HepG2 (cell line): ENCODE data around the gene RMND5A. TPM values are rescaled to one million over a fixed set of nuclear protein-coding genes. Genes with fewer than 3 reads are reported as not detected.
"Not testable (repeated sequence)": the region's sequence is repeated elsewhere in the genome, so short reads cannot be mapped to it uniquely, and the experiment has no call there.

Experiments
- ARID5B ChIP-seq: IDR thresholded peaks from 2 replicates; pipeline ENCODE4 v1.4.0; 2020; ENCODE audit warnings: mild to moderate bottlenecking, missing genetic modification reagents
- CBX1 ChIP-seq: IDR thresholded peaks from one replicate; pipeline ENCODE4 v1.6.1; 2016; ENCODE audit warnings: antibody characterized with exemption, low read depth
- CREM ChIP-seq, 2 experiments: sonication (generic) in 1 of 2; formaldehyde crosslinking in 1 of 2; IDR thresholded peaks; 2 replicates each; pipeline versions ENCODE4 v1.4.0 to v1.6.1; 2016 to 2020; ENCODE audit warnings: antibody characterized with exemption in 1 of 2, mild to moderate bottlenecking in 1 of 2, missing genetic modification reagents in 1 of 2
- KLF16 ChIP-seq, 2 experiments: sonication (generic) in 1 of 2; formaldehyde crosslinking in 1 of 2; IDR thresholded peaks; 2 replicates each; pipeline versions ENCODE4 v1.6.1 to v1.8.0; 2016 to 2023; ENCODE audit warnings: missing genetic modification reagents in 2 of 2, missing compliant biosample characterization in 1 of 2
- MLX ChIP-seq: IDR thresholded peaks from 2 replicates; pipeline ENCODE4 v1.6.1; 2016
- RFXAP ChIP-seq: sonication (generic); formaldehyde crosslinking; IDR thresholded peaks from 2 replicates; pipeline ENCODE4 v1.4.0; 2020; ENCODE audit warnings: missing genetic modification reagents, borderline replicate concordance
- RXRA ChIP-seq: sonication (generic); formaldehyde crosslinking; IDR thresholded peaks from 2 replicates; pipeline ENCODE4 v1.5.1; 2020; ENCODE audit warnings: missing genetic modification reagents
- SP2 ChIP-seq: sonication (generic); formaldehyde crosslinking; IDR thresholded peaks from 2 replicates; pipeline ENCODE4 v1.5.1; 2020; ENCODE audit warnings: mild to moderate bottlenecking, missing genetic modification reagents
- THRA ChIP-seq: sonication (generic); formaldehyde crosslinking; IDR thresholded peaks from 2 replicates; pipeline ENCODE4 v1.4.0; 2020; ENCODE audit warnings: missing genetic modification reagents, borderline replicate concordance
- ZC3H4 ChIP-seq: sonication (generic); formaldehyde crosslinking; IDR thresholded peaks from 2 replicates; pipeline ENCODE4 v1.4.0; 2020; ENCODE audit warnings: missing genetic modification reagents, borderline replicate concordance
- ZMYM4 ChIP-seq: sonication (generic); formaldehyde crosslinking; IDR thresholded peaks from 2 replicates; pipeline ENCODE4 v1.8.1; 2023; ENCODE audit warnings: mild to moderate bottlenecking, missing genetic modification reagents
- ZNF281 ChIP-seq: sonication (generic); formaldehyde crosslinking; IDR thresholded peaks from 2 replicates; pipeline ENCODE4 v1.4.0; 2020; ENCODE audit warnings: missing genetic modification reagents, borderline replicate concordance
- ZNF740 ChIP-seq: sonication (generic); formaldehyde crosslinking; IDR thresholded peaks from 2 replicates; pipeline ENCODE4 v1.4.0; 2020; ENCODE audit warnings: missing genetic modification reagents
- ZNF800 ChIP-seq: sonication (generic); formaldehyde crosslinking; IDR thresholded peaks from 2 replicates; pipeline ENCODE4 v1.4.0; 2020; ENCODE audit warnings: missing genetic modification reagents
- polyA plus RNA-seq, 8 experiments: library from polyadenylated mRNA; depleted of rRNA in 3 of 8; stranded (reverse) in 7 of 8; unstranded in 1 of 8; fragments of >200 nt; fragmentation: Illumina TruSeq in 4 of 8; extraction: Trizol in 4 of 8; gene quantifications; 2 replicates each; pipeline versions ENCODE4 v1.2.1 to v1.2.3, GENCODE V29; 2011 to 2016; ENCODE audit warnings: low read depth in 4 of 8, missing spikeins in 1 of 8, mixed read lengths in 1 of 8; ENCODE audit not compliant: insufficient read depth in 1 of 8
- total RNA-seq, 5 experiments: library from RNA; depleted of rRNA; stranded (reverse); fragments of >200 nt; fragmentation: Illumina TruSeq; extraction: Trizol; gene quantifications; 2 replicates each; pipeline ENCODE4 v1.2.3, GENCODE V29; 2016; ENCODE audit warnings: low read depth in 1 of 5

Gene RMND5A
- total and polyA plus RNA-seq, 2 of the 13 experiments (the other 11 are each of a cell fraction or from before 2014, with no cell fraction given) = 31.0 to 66.4 TPM

- TF ChIP-seq ZNF281 (peak; percentile 90), ZC3H4 (0 out of 2 replicates have a peak, but pooled peaks have one; percentile 43), RFXAP (CRISPR knock-in tag) (peak; percentile 99), ZNF740 (CRISPR knock-in tag) (0 out of 2 replicates have a peak, but pooled peaks have one; percentile 63), SP2 (CRISPR knock-in tag) (peak; percentile 35; the same call in 1 of the 2 replicates), CBX1 (peak; percentile 32), ZMYM4 (peak; percentile 41; the same call in 1 of the 2 replicates), THRA (CRISPR knock-in tag) (peak; percentile 15; the same call in 1 of the 2 replicates), RXRA (0 out of 2 replicates have a peak, but pooled peaks have one; percentile 70), ARID5B (CRISPR knock-in tag) (peak; percentile 64; the same call in 1 of the 2 replicates), ZNF800 (CRISPR knock-in tag) (peak; percentile 57; the same call in 1 of the 2 replicates), MLX (CRISPR knock-in tag) (0 out of 2 replicates have a peak, but pooled peaks have one; percentile 11), CREM (IDR thresholded peaks at IDR 0.05) (peak; percentile 32; the same call in 1 of the 2 replicates), KLF16 (CRISPR knock-in tag; IDR thresholded peaks at IDR 0.05) (peak in 1 of 2 experiments; percentile 90; a peak in 2 of 4 replicates)
- not testable (repeated sequence) for TF ChIP-seq CREM (CRISPR knock-in tag; IDR thresholded peaks at IDR 0.05)
These were observed at the start of gene RMND5A (continued) for GRCh38 chr2:86719637-86720539.
